HL-60 (cell line): Measurements from ENCODE around the gene NRXN3.

Experiments used
- DNase-seq, 2 experiments: peaks; one replicate each; pipeline ENCODE4 v3.0.0-alpha.2; 2010 to 2020; ENCODE audit warnings: low read depth in 1 of 2, low spot score in 1 of 2
- H3K27ac ChIP-seq: fragments of 250-450 bp; sonication (Bioruptor Pico); replicated peaks from 2 replicates; pipeline ENCODE4 v1.5.1; 2020; ENCODE audit warnings: mild to moderate bottlenecking, moderate library complexity
- H3K27me3 ChIP-seq: fragments of 250-450 bp; sonication (Bioruptor Pico); 2 replicates; pipeline ENCODE4 v1.5.1; 2021; ENCODE audit warnings: mild to moderate bottlenecking, moderate library complexity; ENCODE audit not compliant: insufficient read depth, poor library complexity, severe bottlenecking
- H3K4me3 ChIP-seq: replicated peaks from 2 replicates; pipeline ENCODE4 v1.5.1; 2011; ENCODE audit warnings: mild to moderate bottlenecking, control low read depth, low read length; ENCODE audit not compliant: insufficient read depth
- CTCF ChIP-seq: IDR thresholded peaks from one replicate; pipeline ENCODE4 v1.5.1; 2011; ENCODE audit warnings: low read length, control low read depth, inconsistent platforms; ENCODE audit not compliant: insufficient read depth
- GABPA ChIP-seq: IDR thresholded peaks from 2 replicates; pipeline ENCODE4 v1.6.1; 2012; ENCODE audit warnings: low read depth
- POLR2AphosphoS5 ChIP-seq: IDR thresholded peaks from 2 replicates; pipeline ENCODE4 v1.6.1; 2012; ENCODE audit warnings: low read depth
- REST ChIP-seq: IDR thresholded peaks from 2 replicates; pipeline ENCODE4 v1.6.1; 2012; ENCODE audit warnings: low read depth; ENCODE audit not compliant: insufficient replicate concordance
- SPI1 ChIP-seq: IDR thresholded peaks from 2 replicates; pipeline ENCODE4 v1.6.1; 2012; ENCODE audit warnings: low read depth, mild to moderate bottlenecking, borderline replicate concordance

The NRXN3 gene

GRCh38 chr14:78700236-78700635, 530.1 kb downstream of the NRXN3 start:
- Histone ChIP-seq H3K27ac (no peak overlapping the region), H3K27me3 (no peaks in the 10 kb centered on the region), H3K4me3 (no peak overlapping the region)
- DNase-seq: no peak
- TF ChIP-seq CTCF: no peak
- no peak for TF ChIP-seq REST
- TF ChIP-seq POLR2AphosphoS5: no peak
- no peak for TF ChIP-seq SPI1
- TF ChIP-seq GABPA: no peak

- Histone ChIP-seq H3K27me3 (no peaks in the 10 kb centered on the region), H3K27ac (no peak overlapping the region)
- no peak for DNase-seq
Measured at GRCh38 chr14:78701246-78701645, 531.1 kb downstream of the NRXN3 start.

GRCh38 chr14:78704965-78705364, 534.8 kb downstream of the NRXN3 start:
- TF ChIP-seq CTCF: no peak
- no peak for TF ChIP-seq SPI1
- no peak for TF ChIP-seq GABPA
- no peak for TF ChIP-seq POLR2AphosphoS5
- no peak overlapping the region for H3K27ac ChIP-seq
- H3K27me3 ChIP-seq: no peaks in the 10 kb centered on the region
- no peak for DNase-seq
- H3K4me3 ChIP-seq: no peak overlapping the region

More at GRCh38 chr14:78701246-78701645, 531.1 kb downstream of the NRXN3 start:
- H3K4me3 ChIP-seq: no peak overlapping the region
- TF ChIP-seq GABPA (no peak), REST (no peak), POLR2AphosphoS5 (no peak), SPI1 (no peak), CTCF (no peak)

GRCh38 chr14:78705989-78706388, 535.8 kb downstream of the NRXN3 start:
- Histone ChIP-seq H3K27ac (no peak overlapping the region), H3K27me3 (no peaks in the 10 kb centered on the region), H3K4me3 (no peak overlapping the region)
- no peak for DNase-seq
- no peak for TF ChIP-seq SPI1
- TF ChIP-seq REST: no peak
- TF ChIP-seq CTCF: no peak
- TF ChIP-seq POLR2AphosphoS5: no peak
- TF ChIP-seq GABPA: no peak
